Esophagus muscularis mucosa (tissue), 4 donors: ENCODE data around the gene FBH1. TPM values are rescaled to one million over a fixed set of nuclear protein-coding genes. Genes with fewer than 3 reads are reported as not detected.

Experiments
- DNase-seq: peaks from one replicate; pipeline ENCODE4 v3.0.0-alpha.2; 2017; ENCODE audit errors: extremely low spot score
- H3K27ac ChIP-seq, 4 donors: fragments of 200-600 bp; sonication (generic); replicated peaks in 1 of 4; 1 replicate in 3 of 4; 2 replicates in 1 of 4; pipeline ENCODE4 v1.5.1; 2016 to 2019; ENCODE audit warnings: mild to moderate bottlenecking in 1 of 4
- H3K27me3 ChIP-seq, 4 donors: fragments of 200-600 bp; sonication (generic); one replicate each; pipeline versions ENCODE4 v1.5.1 to v1.6.0; 2016 to 2019
- H3K36me3 ChIP-seq, 4 donors: fragments of 200-600 bp; sonication (generic); one replicate each; pipeline ENCODE4 v1.5.1; 2016 to 2019
- H3K4me1 ChIP-seq, 4 donors: fragments of 200-600 bp; sonication (generic); one replicate each; pipeline ENCODE4 v1.5.1; 2016 to 2019
- H3K4me3 ChIP-seq, 4 donors: fragments of 200-600 bp; sonication (generic); 1 replicate in 2 of 4; 2 replicates in 2 of 4; pipeline ENCODE4 v1.5.1; 2016 to 2019; ENCODE audit warnings: mild to moderate bottlenecking in 4 of 4, moderate library complexity in 1 of 4
- H3K9me3 ChIP-seq, 4 donors: fragments of 200-600 bp; sonication (generic); 1 replicate in 3 of 4; 2 replicates in 1 of 4; pipeline ENCODE4 v1.5.1; 2016 to 2019
- CTCF ChIP-seq, 3 experiments: fragments of 200-600 bp in 2 of 3; fragments of 450-650 bp in 1 of 3; sonication (generic) in 2 of 3; IDR thresholded peaks; one replicate each; pipeline ENCODE4 v1.5.1; 2017 to 2019; ENCODE audit warnings: antibody characterized with exemption in 3 of 3, mild to moderate bottlenecking in 2 of 3, moderate library complexity in 1 of 3
- EP300 ChIP-seq: sonication (generic); formaldehyde crosslinking; IDR thresholded peaks from one replicate; pipeline ENCODE4 v1.6.1; 2017; ENCODE audit warnings: antibody characterized with exemption
- POLR2A ChIP-seq: fragments of 450-650 bp; IDR thresholded peaks from one replicate; pipeline ENCODE4 v1.6.1; 2017; ENCODE audit warnings: antibody characterized with exemption, moderate library complexity, mild to moderate bottlenecking, low read depth
- POLR2AphosphoS5 ChIP-seq, 2 donors: sonication (generic); formaldehyde crosslinking; IDR thresholded peaks; one replicate each; pipeline ENCODE4 v1.6.1; 2017; ENCODE audit warnings: antibody characterized with exemption in 2 of 2
- WGBS: methylation state at CpG from one replicate; pipeline ENCODE4 v1.1.5; 2018; 5-methylcytosine and 5-hydroxymethylcytosine counted together
- intact Hi-C: fragments of 100-400 bp; cut with DNase I; formaldehyde crosslinking; loops from one replicate; pipeline ENCODE4 v1.15.1; 2023
- total RNA-seq, 4 donors: library from RNA; depleted of rRNA; stranded (reverse); fragments of >200 nt; gene quantifications; one replicate each; pipeline versions ENCODE4 v1.1.0 to v1.2.1, GENCODE V29; 2016

FBH1 gene
- total RNA-seq, 4 donors from 2014 or later = 90.3 to 93.0 (median 92.3) TPM

- H3K27ac ChIP-seq = peak overlapping the region in 3 of 4 donors; percentile 44 to 66 (median 47)
- no peaks in the 10 kb centered on the region for H3K9me3 ChIP-seq
- H3K36me3 ChIP-seq = peaks cover 0 to 24% (median 12%) of the 10 kb centered on the region in 4 donors
- no peak overlapping the region for H3K4me3 ChIP-seq
- intact Hi-C loops = no loop called here
- peaks cover 0 to 10% (median 0%) of the 10 kb centered on the region in 4 donors for H3K27me3 ChIP-seq
- TF ChIP-seq CTCF (IDR thresholded peaks at IDR 0.05) (no peak), POLR2AphosphoS5 (IDR thresholded peaks at IDR 0.05) (peak; percentile 34 to 42)
- peaks cover 13 to 38% (median 32%) of the 10 kb centered on the region in 4 donors for H3K4me1 ChIP-seq
- DNase-seq = no peak
- 69% methylated on average over 7 of the region's 7 CpGs for WGBS
Observed at GRCh38 chr10:5951167-5951711, 61.2 kb downstream of the FBH1 start.

DNA sequence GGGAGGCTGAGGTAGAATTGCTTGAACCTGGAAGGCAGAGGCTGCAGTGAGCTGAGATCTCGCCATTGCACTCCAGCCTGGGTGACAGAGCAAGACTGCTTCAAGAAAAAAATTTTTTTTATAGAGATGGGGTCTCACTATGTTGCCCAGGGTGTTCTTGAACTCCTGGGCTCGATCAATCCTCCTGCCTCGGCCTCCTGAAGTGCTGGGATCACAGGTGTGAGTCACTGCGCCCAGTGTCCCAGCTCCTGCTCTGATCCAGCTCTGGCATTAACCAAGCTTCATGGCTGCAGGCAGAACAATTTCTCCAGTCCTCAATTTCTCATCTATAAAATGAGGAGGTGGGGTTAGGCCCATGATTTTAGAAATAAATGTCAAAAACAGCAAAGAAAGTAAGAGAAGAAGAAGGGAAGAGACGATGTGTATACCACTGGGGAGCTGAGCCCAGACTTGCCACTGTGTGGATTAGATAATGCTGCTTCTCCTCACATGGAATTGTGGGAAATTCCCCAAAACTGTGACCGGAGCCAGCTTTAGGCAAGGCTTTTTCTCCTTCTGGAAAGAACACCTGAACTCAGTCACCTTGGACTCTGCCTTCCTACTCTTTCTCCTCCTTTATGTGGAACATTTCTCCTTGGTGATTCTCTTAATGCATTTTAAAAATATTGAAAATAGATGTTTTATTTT is 61.8 kb downstream of the FBH1 start:
- no peak for DNase-seq
- Histone ChIP-seq H3K36me3 (peaks cover 0 to 29% (median 17%) of the 10 kb centered on the region in 4 donors), H3K27ac (peak overlapping the region in 3 of 4 donors; percentile 44 to 66 (median 47)), H3K4me1 (peaks cover 7 to 32% (median 27%) of the 10 kb centered on the region in 4 donors), H3K4me3 (no peak overlapping the region), H3K27me3 (peaks cover 0 to 10% (median 0%) of the 10 kb centered on the region in 4 donors), H3K9me3 (no peaks in the 10 kb centered on the region)
- intact Hi-C loops = no loop called here
- 86% methylated on average over 6 of the region's 6 CpGs for WGBS
- no peak for TF ChIP-seq POLR2A
- no peak for TF ChIP-seq EP300
- no peak for TF ChIP-seq POLR2AphosphoS5 (IDR thresholded peaks at IDR 0.05)
- no peak for TF ChIP-seq CTCF (IDR thresholded peaks at IDR 0.05)

- Histone ChIP-seq H3K27me3 (peaks cover 0 to 8% (median 0%) of the 10 kb centered on the region in 4 donors), H3K4me3 (no peak overlapping the region), H3K4me1 (peaks cover 6 to 29% (median 24%) of the 10 kb centered on the region in 4 donors), H3K36me3 (peaks cover 0 to 37% (median 17%) of the 10 kb centered on the region in 4 donors), H3K9me3 (no peaks in the 10 kb centered on the region), H3K27ac (no peak overlapping the region)
- intact Hi-C loops = no loop called here
- 82% methylated on average over 19 of the region's 20 CpGs for WGBS
- no peak for DNase-seq
- no peak for TF ChIP-seq EP300
- TF ChIP-seq POLR2AphosphoS5 (IDR thresholded peaks at IDR 0.05) = no peak
- no peak for TF ChIP-seq CTCF (IDR thresholded peaks at IDR 0.05)
Observed at GRCh38 chr10:5952731-5953385, 62.8 kb downstream of the FBH1 start.

- Histone ChIP-seq H3K9me3 (no peaks in the 10 kb centered on the region), H3K27me3 (peaks cover 0 to under 1% (median 0%) of the 10 kb centered on the region in 4 donors), H3K36me3 (peaks cover 0 to 42% (median 17%) of the 10 kb centered on the region in 4 donors), H3K4me3 (no peak overlapping the region), H3K27ac (no peak overlapping the region), H3K4me1 (peaks cover 6 to 34% (median 29%) of the 10 kb centered on the region in 4 donors)
- DNase-seq = no peak
- TF ChIP-seq POLR2AphosphoS5 (IDR thresholded peaks at IDR 0.05) (no peak), POLR2A (no peak), EP300 (no peak), CTCF (IDR thresholded peaks at IDR 0.05) (no peak)
- WGBS = 82% methylated on average over 5 of the region's 5 CpGs
- intact Hi-C loops = no loop called here
Observed at GRCh38 chr10:5953676-5954075, 63.6 kb downstream of the FBH1 start.
